Measurements from ENCODE around the gene AADAT. TPM values are rescaled to one million over a fixed set of nuclear protein-coding genes. Genes with fewer than 3 reads are reported as not detected.

The AADAT gene
- total RNA-seq, 1 experiment from 2014 or later = 2.7 TPM

- ATAC-seq (no peak), DNase-seq (no peak)
- H3K27ac ChIP-seq (ENCODE audit: low read length) = no peak overlapping the region
- no peaks in the 10 kb centered on the region for H4K20me1 ChIP-seq (ENCODE audit: low read length)
- H3K9ac ChIP-seq (ENCODE audit: low read length) = no peak overlapping the region
- no peak overlapping the region for H3K4me3 ChIP-seq (ENCODE audit: low read length)
- POLR2A ChIA-PET (ENCODE audit: unreplicated experiment) = no interaction called here
- no peaks in the 10 kb centered on the region for H3K4me1 ChIP-seq (ENCODE audit: insufficient read depth, low read length)
- H3K9me3 ChIP-seq (ENCODE audit: low read length) = no peaks in the 10 kb centered on the region
- intact Hi-C loops (cut with micrococcal nuclease) = no loop called here
- no peak for TF ChIP-seq EZH2 (IDR thresholded peaks at IDR 0.05; ENCODE audit: low read length, unreplicated experiment)
- TF ChIP-seq EZH2phosphoT487 (IDR thresholded peaks at IDR 0.05; ENCODE audit: borderline replicate concordance, low read length) = no peak
- H3F3A ChIP-seq (ENCODE audit: low read length, unreplicated experiment) = no peaks in the 10 kb centered on the region
- H3K79me2 ChIP-seq (ENCODE audit: low read length) = no peaks in the 10 kb centered on the region
- no TSS peak for BruUV-seq (replicated peaks)
- no peaks in the 10 kb centered on the region for H3K27me3 ChIP-seq (ENCODE audit: low read length)
- CTCF ChIA-PET = no interaction called here
- H3K9me2 ChIP-seq (replicated peaks; ENCODE audit: low read length) = no peaks in the 10 kb centered on the region
- no peaks in the 10 kb centered on the region; the same call in 1 of the 2 replicates for H3K36me3 ChIP-seq (ENCODE audit: low read depth, low read length)
- H3K4me2 ChIP-seq (ENCODE audit: low read length) = no peak overlapping the region
- no peak overlapping the region for H2AFZ ChIP-seq (ENCODE audit: low read length)
These were observed 9.8 kb downstream of the AADAT start for GRCh38 chr4:170079981-170080380.

GRCh38 chr4:170071196-170071595 lies 18.6 kb downstream of the AADAT start:
- Histone ChIP-seq H3K27me3 (ENCODE audit: low read length) (no peaks in the 10 kb centered on the region), H3K9me2 (replicated peaks; ENCODE audit: low read length) (no peaks in the 10 kb centered on the region), H3K4me3 (ENCODE audit: low read length) (no peak overlapping the region), H3K4me1 (ENCODE audit: insufficient read depth, low read length) (no peaks in the 10 kb centered on the region), H3K9me3 (ENCODE audit: low read length) (no peaks in the 10 kb centered on the region), H3K36me3 (ENCODE audit: low read depth, low read length) (no peaks in the 10 kb centered on the region), H4K20me1 (ENCODE audit: low read length) (no peaks in the 10 kb centered on the region), H3F3A (ENCODE audit: low read length, unreplicated experiment) (no peaks in the 10 kb centered on the region), H3K79me2 (ENCODE audit: low read length) (no peaks in the 10 kb centered on the region), H3K4me2 (ENCODE audit: low read length) (no peak overlapping the region), H3K9ac (ENCODE audit: low read length) (no peak overlapping the region), H3K27ac (ENCODE audit: low read length) (no peak overlapping the region), H2AFZ (ENCODE audit: low read length) (no peak overlapping the region)
- TF ChIP-seq EZH2phosphoT487 (IDR thresholded peaks at IDR 0.05; ENCODE audit: borderline replicate concordance, low read length) (no peak), EZH2 (IDR thresholded peaks at IDR 0.05; ENCODE audit: low read length, unreplicated experiment) (no peak), CTCF (conservative IDR thresholded peaks at IDR 0.05; ENCODE audit: low read depth, low read length) (no peak)
- BruUV-seq (replicated peaks) = no TSS peak
- intact Hi-C loops (cut with micrococcal nuclease) = no loop called here
- no peak for DNase-seq
- POLR2A ChIA-PET (ENCODE audit: unreplicated experiment) = no interaction called here
- CTCF ChIA-PET = no interaction called here
- ATAC-seq = no peak

GRCh38 chr4:170068438-170069128 lies 21.2 kb downstream of the AADAT start:
- no peaks in the 10 kb centered on the region for H3K9me2 ChIP-seq (replicated peaks; ENCODE audit: low read length)
- no peaks in the 10 kb centered on the region for H3K27me3 ChIP-seq (ENCODE audit: low read length)
- no peak for TF ChIP-seq CTCF (conservative IDR thresholded peaks at IDR 0.05; ENCODE audit: low read depth, low read length)
- no peak for TF ChIP-seq EZH2phosphoT487 (IDR thresholded peaks at IDR 0.05; ENCODE audit: borderline replicate concordance, low read length)
- no peak for TF ChIP-seq EZH2 (IDR thresholded peaks at IDR 0.05; ENCODE audit: low read length, unreplicated experiment)
- no peaks in the 10 kb centered on the region for H3K36me3 ChIP-seq (ENCODE audit: low read depth, low read length)
- no peak overlapping the region for H3K4me2 ChIP-seq (ENCODE audit: low read length)
- no peak for DNase-seq
- no peak overlapping the region for H3K4me3 ChIP-seq (ENCODE audit: low read length)
- ATAC-seq = no peak
- CTCF ChIA-PET = no interaction called here
- POLR2A ChIA-PET (ENCODE audit: unreplicated experiment) = no interaction called here
- H3K9me3 ChIP-seq (ENCODE audit: low read length) = no peaks in the 10 kb centered on the region
- no peaks in the 10 kb centered on the region for H4K20me1 ChIP-seq (ENCODE audit: low read length)
- intact Hi-C loops (cut with micrococcal nuclease) = no loop called here
- no peaks in the 10 kb centered on the region for H3K79me2 ChIP-seq (ENCODE audit: low read length)
- H3K4me1 ChIP-seq (ENCODE audit: insufficient read depth, low read length) = no peaks in the 10 kb centered on the region
- no peak overlapping the region for H3K9ac ChIP-seq (ENCODE audit: low read length)
- no TSS peak for BruUV-seq (replicated peaks)
- H3K27ac ChIP-seq (ENCODE audit: low read length) = no peak overlapping the region
- no peaks in the 10 kb centered on the region for H3F3A ChIP-seq (ENCODE audit: low read length, unreplicated experiment)
- no peak overlapping the region for H2AFZ ChIP-seq (ENCODE audit: low read length)

All from PC-3 (cell line).